Measurements from ENCODE around the gene SIRT5. TPM values are rescaled to one million over a fixed set of nuclear protein-coding genes. Genes with fewer than 3 reads are reported as not detected.

The SIRT5 gene
- total RNA-seq, 1 experiment from 2014 or later, result 10.9 TPM

- ChIA-PET POLR2A (ENCODE audit: unreplicated experiment) (no interaction called here), CTCF (no interaction called here)
- H3K79me2 ChIP-seq (ENCODE audit: low read length), result no peaks in the 10 kb centered on the region
- no peaks in the 10 kb centered on the region for H3F3A ChIP-seq (ENCODE audit: low read length, unreplicated experiment)
- TF ChIP-seq CTCF (conservative IDR thresholded peaks at IDR 0.05; ENCODE audit: low read depth, low read length), result no peak
- no peak for TF ChIP-seq EZH2 (IDR thresholded peaks at IDR 0.05; ENCODE audit: low read length, unreplicated experiment)
- no peak for TF ChIP-seq EZH2phosphoT487 (IDR thresholded peaks at IDR 0.05; ENCODE audit: borderline replicate concordance, low read length)
- H3K9ac ChIP-seq (ENCODE audit: low read length), result no peak overlapping the region
- no peaks in the 10 kb centered on the region for H3K27me3 ChIP-seq (ENCODE audit: low read length)
- no peak overlapping the region for H3K27ac ChIP-seq (ENCODE audit: low read length)
- ATAC-seq (no peak), DNase-seq (no peak)
- H3K4me3 ChIP-seq (ENCODE audit: low read length), result no peak overlapping the region
- no peaks in the 10 kb centered on the region for H4K20me1 ChIP-seq (ENCODE audit: low read length)
- no peak overlapping the region for H2AFZ ChIP-seq (ENCODE audit: low read length)
- H3K9me2 ChIP-seq (replicated peaks; ENCODE audit: low read length), result no peaks in the 10 kb centered on the region
- no peaks in the 10 kb centered on the region for H3K4me1 ChIP-seq (ENCODE audit: insufficient read depth, low read length)
- no peaks in the 10 kb centered on the region for H3K9me3 ChIP-seq (ENCODE audit: low read length)
- intact Hi-C loops (cut with micrococcal nuclease), result no loop called here
- H3K36me3 ChIP-seq (ENCODE audit: low read depth, low read length), result peaks cover 5% of the 10 kb centered on the region; the same call in 1 of the 2 replicates
- H3K4me2 ChIP-seq (ENCODE audit: low read length), result no peak overlapping the region
- no TSS peak for BruUV-seq (replicated peaks)
Measured at GRCh38 chr6:13591205-13591921, 17.0 kb downstream of the SIRT5 start.

GRCh38 chr6:13593103-13593502 is 18.7 kb downstream of the SIRT5 start:
- Histone ChIP-seq H3K9ac (ENCODE audit: low read length) (no peak overlapping the region), H4K20me1 (ENCODE audit: low read length) (no peaks in the 10 kb centered on the region), H3K27me3 (ENCODE audit: low read length) (no peaks in the 10 kb centered on the region), H3F3A (ENCODE audit: low read length, unreplicated experiment) (no peaks in the 10 kb centered on the region), H3K36me3 (ENCODE audit: low read depth, low read length) (peaks cover 5% of the 10 kb centered on the region; the same call in 1 of the 2 replicates), H3K27ac (ENCODE audit: low read length) (no peak overlapping the region), H3K79me2 (ENCODE audit: low read length) (no peaks in the 10 kb centered on the region), H3K9me3 (ENCODE audit: low read length) (no peaks in the 10 kb centered on the region), H3K9me2 (replicated peaks; ENCODE audit: low read length) (no peaks in the 10 kb centered on the region), H3K4me1 (ENCODE audit: insufficient read depth, low read length) (no peaks in the 10 kb centered on the region), H2AFZ (ENCODE audit: low read length) (no peak overlapping the region), H3K4me3 (ENCODE audit: low read length) (no peak overlapping the region), H3K4me2 (ENCODE audit: low read length) (no peak overlapping the region)
- DNase-seq (no peak), ATAC-seq (no peak)
- intact Hi-C loops (cut with micrococcal nuclease), result no loop called here
- BruUV-seq (replicated peaks), result no TSS peak
- TF ChIP-seq EZH2 (IDR thresholded peaks at IDR 0.05; ENCODE audit: low read length, unreplicated experiment) (no peak), CTCF (conservative IDR thresholded peaks at IDR 0.05; ENCODE audit: low read depth, low read length) (no peak), EZH2phosphoT487 (IDR thresholded peaks at IDR 0.05; ENCODE audit: borderline replicate concordance, low read length) (no peak)
- POLR2A ChIA-PET (ENCODE audit: unreplicated experiment), result no interaction called here
- CTCF ChIA-PET, result no interaction called here

GRCh38 chr6:13593720-13594119 is 19.3 kb downstream of the SIRT5 start:
- Histone ChIP-seq H4K20me1 (ENCODE audit: low read length) (no peaks in the 10 kb centered on the region), H3K9ac (ENCODE audit: low read length) (no peak overlapping the region), H3K9me3 (ENCODE audit: low read length) (no peaks in the 10 kb centered on the region), H3F3A (ENCODE audit: low read length, unreplicated experiment) (no peaks in the 10 kb centered on the region), H3K4me1 (ENCODE audit: insufficient read depth, low read length) (no peaks in the 10 kb centered on the region), H3K27ac (ENCODE audit: low read length) (no peak overlapping the region), H3K4me2 (ENCODE audit: low read length) (no peak overlapping the region), H3K4me3 (ENCODE audit: low read length) (no peak overlapping the region), H3K36me3 (ENCODE audit: low read depth, low read length) (no peaks in the 10 kb centered on the region), H2AFZ (ENCODE audit: low read length) (no peak overlapping the region), H3K79me2 (ENCODE audit: low read length) (no peaks in the 10 kb centered on the region), H3K9me2 (replicated peaks; ENCODE audit: low read length) (no peaks in the 10 kb centered on the region), H3K27me3 (ENCODE audit: low read length) (no peaks in the 10 kb centered on the region)
- ChIA-PET POLR2A (ENCODE audit: unreplicated experiment) (no interaction called here), CTCF (no interaction called here)
- DNase-seq (no peak), ATAC-seq (no peak)
- no peak for TF ChIP-seq EZH2 (IDR thresholded peaks at IDR 0.05; ENCODE audit: low read length, unreplicated experiment)
- no peak for TF ChIP-seq EZH2phosphoT487 (IDR thresholded peaks at IDR 0.05; ENCODE audit: borderline replicate concordance, low read length)
- no peak for TF ChIP-seq CTCF (conservative IDR thresholded peaks at IDR 0.05; ENCODE audit: low read depth, low read length)
- no TSS peak for BruUV-seq (replicated peaks)
- intact Hi-C loops (cut with micrococcal nuclease), result no loop called here

All from PC-3 (cell line).